HEK293 (cell line): ENCODE data around the gene GAL.

ENCODE experiments used
- CTCF ChIA-PET: fragments of 350-600 bp; formaldehyde crosslinking; extraction: SDS; loops from one replicate; lab custom pipeline; 2021; ENCODE audit warnings: antibody characterized with exemption; lab: Yijun Ruan, JAX
- POLR2A ChIA-PET: fragments of 300-600 bp; formaldehyde crosslinking; extraction: SDS; loops from one replicate; lab custom pipeline; 2020; ENCODE audit warnings: antibody characterized with exemption, inconsistent platforms; lab: Yijun Ruan, JAX
- H3K27ac ChIP-seq: fragments of 200-500 bp; sonication (Bioruptor generic); 2 replicates; pipeline ENCODE4 v1.5.1; 2014; ENCODE audit warnings: low read depth, low read length, control low read depth, inconsistent platforms; ENCODE audit errors: extremely low read depth
- H3K36me3 ChIP-seq, 2 experiments: fragments of 200-500 bp in 1 of 2; sonication (Bioruptor generic) in 1 of 2; 1 replicate in 1 of 2; 2 replicates in 1 of 2; pipeline ENCODE4 v1.5.1; 2014 to 2017; ENCODE audit warnings: inconsistent platforms in 2 of 2, low read length in 2 of 2; ENCODE audit not compliant: control insufficient read depth in 2 of 2, insufficient read depth in 1 of 2
- H3K4me1 ChIP-seq: fragments of 200-500 bp; sonication (Bioruptor generic); 2 replicates; pipeline ENCODE4 v1.5.1; 2014; ENCODE audit warnings: mild to moderate bottlenecking, low read length, inconsistent platforms; ENCODE audit not compliant: control insufficient read depth, insufficient read depth
- H3K4me3 ChIP-seq: 2 replicates; pipeline ENCODE4 v1.5.1; 2011; ENCODE audit warnings: low read depth, mild to moderate bottlenecking, control low read depth, low read length, moderate library complexity
- H3K9me3 ChIP-seq: fragments of 200-500 bp; sonication (Bioruptor generic); 2 replicates; pipeline ENCODE4 v1.5.1; 2014; ENCODE audit warnings: low read depth, low read length, inconsistent platforms; ENCODE audit not compliant: control insufficient read depth, insufficient read depth
- KLF16 ChIP-seq: fragments of 450-650 bp; formaldehyde crosslinking; IDR thresholded peaks from 2 replicates; pipeline ENCODE4 v1.5.1; 2017; ENCODE audit warnings: missing biosample characterization, missing genetic modification characterization
- KLF17 ChIP-seq: fragments of 450-650 bp; formaldehyde crosslinking; IDR thresholded peaks from 2 replicates; pipeline ENCODE4 v1.5.1; 2016; ENCODE audit warnings: missing biosample characterization, missing genetic modification characterization
- MYNN ChIP-seq: fragments of 450-650 bp; formaldehyde crosslinking; IDR thresholded peaks from 2 replicates; pipeline ENCODE4 v1.5.1; 2016; ENCODE audit warnings: missing biosample characterization, missing genetic modification characterization, borderline replicate concordance
- PRDM1 ChIP-seq: fragments of 450-650 bp; formaldehyde crosslinking; IDR thresholded peaks from 2 replicates; pipeline ENCODE4; 2016; ENCODE audit warnings: missing biosample characterization, missing genetic modification characterization
- SALL2 ChIP-seq: fragments of 450-650 bp; formaldehyde crosslinking; IDR thresholded peaks from 2 replicates; pipeline ENCODE4 v1.5.0; 2017; ENCODE audit warnings: missing biosample characterization, mild to moderate bottlenecking, missing genetic modification characterization, borderline replicate concordance
- SP7 ChIP-seq: fragments of 450-650 bp; formaldehyde crosslinking; IDR thresholded peaks from 2 replicates; pipeline ENCODE4 v1.5.1; 2016; ENCODE audit warnings: missing biosample characterization, missing genetic modification characterization
- TRIM28 ChIP-seq: IDR thresholded peaks from 2 replicates; pipeline ENCODE4 v1.6.1; 2011; ENCODE audit warnings: low read length, control low read depth, borderline replicate concordance
- ZFP41 ChIP-seq: fragments of 450-650 bp; formaldehyde crosslinking; IDR thresholded peaks from 2 replicates; pipeline ENCODE4 v1.5.1; 2016; ENCODE audit warnings: missing biosample characterization, missing genetic modification characterization, borderline replicate concordance
- ZNF121 ChIP-seq: fragments of 450-650 bp; formaldehyde crosslinking; IDR thresholded peaks from 2 replicates; pipeline ENCODE4 v1.5.1; 2016; ENCODE audit warnings: missing biosample characterization, missing genetic modification characterization
- ZNF132 ChIP-seq: fragments of 450-650 bp; formaldehyde crosslinking; IDR thresholded peaks from 2 replicates; pipeline ENCODE4 v1.5.1; 2017; ENCODE audit warnings: missing biosample characterization, missing genetic modification characterization, borderline replicate concordance
- ZNF133 ChIP-seq: fragments of 450-650 bp; formaldehyde crosslinking; IDR thresholded peaks from 2 replicates; pipeline ENCODE4 v1.5.1; 2016; ENCODE audit warnings: missing biosample characterization, missing genetic modification characterization
- ZNF211 ChIP-seq: fragments of 450-650 bp; formaldehyde crosslinking; IDR thresholded peaks from 2 replicates; pipeline ENCODE4 v1.5.1; 2016; ENCODE audit warnings: low read depth, missing biosample characterization, missing genetic modification characterization
- ZNF214 ChIP-seq: fragments of 450-650 bp; formaldehyde crosslinking; IDR thresholded peaks from 2 replicates; pipeline ENCODE4 v1.5.1; 2017; ENCODE audit warnings: missing biosample characterization, mild to moderate bottlenecking, missing genetic modification characterization, borderline replicate concordance
- ZNF221 ChIP-seq: fragments of 450-650 bp; formaldehyde crosslinking; IDR thresholded peaks from 2 replicates; pipeline ENCODE4 v1.5.1; 2017; ENCODE audit warnings: missing biosample characterization, missing genetic modification characterization, borderline replicate concordance
- ZNF362 ChIP-seq: fragments of 450-650 bp; formaldehyde crosslinking; IDR thresholded peaks from 2 replicates; pipeline ENCODE4 v1.5.1; 2016; ENCODE audit warnings: missing biosample characterization, missing genetic modification characterization
- ZNF394 ChIP-seq: fragments of 450-650 bp; formaldehyde crosslinking; IDR thresholded peaks from 2 replicates; pipeline ENCODE4 v1.5.1; 2016; ENCODE audit warnings: missing biosample characterization, missing genetic modification characterization, mild to moderate bottlenecking, moderate library complexity, borderline replicate concordance
- ZNF549 ChIP-seq: fragments of 450-650 bp; IDR thresholded peaks from 2 replicates; pipeline ENCODE4 v1.5.1; 2018; ENCODE audit warnings: missing biosample characterization, missing genetic modification characterization, mild to moderate bottlenecking, inconsistent platforms, moderate library complexity
- ZNF600 ChIP-seq: fragments of 450-650 bp; formaldehyde crosslinking; IDR thresholded peaks from 2 replicates; pipeline ENCODE4 v1.5.1; 2016; ENCODE audit warnings: missing biosample characterization, missing genetic modification characterization
- ZNF610 ChIP-seq: fragments of 450-650 bp; formaldehyde crosslinking; IDR thresholded peaks from 2 replicates; pipeline ENCODE4 v1.5.1; 2016; ENCODE audit warnings: missing biosample characterization, missing genetic modification characterization, borderline replicate concordance
- ZNF664 ChIP-seq: fragments of 450-650 bp; formaldehyde crosslinking; IDR thresholded peaks from 2 replicates; pipeline ENCODE4 v1.5.1; 2016; ENCODE audit warnings: missing biosample characterization, missing genetic modification characterization
- ZNF670 ChIP-seq: fragments of 450-650 bp; formaldehyde crosslinking; IDR thresholded peaks from 2 replicates; pipeline ENCODE4 v1.5.1; 2016; ENCODE audit warnings: missing biosample characterization, missing genetic modification characterization, low read depth
- ZNF704 ChIP-seq: fragments of 450-650 bp; formaldehyde crosslinking; IDR thresholded peaks from 2 replicates; pipeline ENCODE4 v1.5.1; 2016; ENCODE audit warnings: missing biosample characterization, missing genetic modification characterization
- TF ChIP-seq, protein P1 (sequence below): fragments of 450-650 bp; formaldehyde crosslinking; IDR thresholded peaks from 2 replicates; pipeline ENCODE4 v1.5.1; 2016; ENCODE audit warnings: missing biosample characterization, missing genetic modification characterization
- TF ChIP-seq, protein P2 (sequence below): fragments of 450-650 bp; formaldehyde crosslinking; IDR thresholded peaks from 2 replicates; pipeline ENCODE4 v1.5.1; 2016; ENCODE audit warnings: missing biosample characterization, missing genetic modification characterization

The GAL gene

DNA sequence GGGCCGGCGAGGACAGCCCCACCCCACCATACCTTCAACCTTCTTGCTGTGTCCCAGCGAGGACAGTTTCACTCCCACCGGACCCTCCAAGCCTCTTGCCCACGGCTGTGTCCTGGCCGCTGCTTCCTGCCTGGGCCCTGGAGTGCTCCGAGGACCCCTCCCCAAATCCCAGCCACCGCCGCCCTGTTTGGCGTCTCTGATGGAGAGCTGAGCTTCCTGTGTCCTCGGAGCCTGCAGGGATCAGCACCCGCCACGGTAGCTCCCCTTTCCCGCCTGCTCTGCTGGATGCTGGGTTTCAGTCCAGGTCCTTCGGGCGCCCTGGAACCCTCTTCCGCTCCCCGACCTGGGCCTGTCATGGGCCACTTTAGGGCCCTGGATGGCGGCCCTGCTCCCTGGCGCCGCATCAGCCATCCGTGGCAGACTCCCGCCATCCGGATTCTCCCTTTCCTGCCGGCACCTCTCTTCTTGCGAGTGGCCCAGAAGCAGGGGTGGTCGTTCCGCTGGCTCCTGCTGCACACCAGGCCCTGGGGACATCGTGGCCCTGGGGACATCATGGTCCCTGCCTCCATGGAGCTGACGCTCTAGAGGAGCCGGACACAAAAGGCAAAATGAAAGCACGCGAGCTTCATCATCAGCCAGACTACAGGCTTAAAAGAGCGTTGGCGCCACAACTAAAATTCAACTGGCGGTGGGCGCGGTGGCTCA, 34.3 kb upstream of the GAL start (continued):
- TF ChIP-seq ZNF600 (tag by site-specific recombination) (no peak), KLF16 (no peak)

DNA sequence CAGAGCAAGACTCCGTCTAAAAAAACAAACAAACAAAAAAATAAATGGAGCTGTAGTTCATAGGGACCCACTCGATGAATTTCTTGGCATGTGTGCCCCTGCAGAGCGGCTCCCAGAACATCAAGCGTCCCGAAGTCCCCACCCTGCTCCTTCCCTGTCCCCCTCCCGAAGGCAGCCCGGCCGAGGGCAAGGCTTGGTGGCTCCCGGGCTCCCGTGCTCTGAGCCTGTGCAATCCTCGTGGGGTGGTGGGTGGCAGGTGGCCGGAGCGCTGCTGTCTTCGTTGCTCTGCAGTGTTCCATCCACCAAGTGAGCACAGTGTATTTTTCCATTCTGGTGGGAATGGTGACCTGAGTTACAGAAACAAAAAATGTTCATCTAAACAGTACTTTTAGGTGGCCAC, 33.5 kb upstream of the GAL start:
- ChIA-PET CTCF (no interaction called here), POLR2A (no interaction called here)

DNA sequence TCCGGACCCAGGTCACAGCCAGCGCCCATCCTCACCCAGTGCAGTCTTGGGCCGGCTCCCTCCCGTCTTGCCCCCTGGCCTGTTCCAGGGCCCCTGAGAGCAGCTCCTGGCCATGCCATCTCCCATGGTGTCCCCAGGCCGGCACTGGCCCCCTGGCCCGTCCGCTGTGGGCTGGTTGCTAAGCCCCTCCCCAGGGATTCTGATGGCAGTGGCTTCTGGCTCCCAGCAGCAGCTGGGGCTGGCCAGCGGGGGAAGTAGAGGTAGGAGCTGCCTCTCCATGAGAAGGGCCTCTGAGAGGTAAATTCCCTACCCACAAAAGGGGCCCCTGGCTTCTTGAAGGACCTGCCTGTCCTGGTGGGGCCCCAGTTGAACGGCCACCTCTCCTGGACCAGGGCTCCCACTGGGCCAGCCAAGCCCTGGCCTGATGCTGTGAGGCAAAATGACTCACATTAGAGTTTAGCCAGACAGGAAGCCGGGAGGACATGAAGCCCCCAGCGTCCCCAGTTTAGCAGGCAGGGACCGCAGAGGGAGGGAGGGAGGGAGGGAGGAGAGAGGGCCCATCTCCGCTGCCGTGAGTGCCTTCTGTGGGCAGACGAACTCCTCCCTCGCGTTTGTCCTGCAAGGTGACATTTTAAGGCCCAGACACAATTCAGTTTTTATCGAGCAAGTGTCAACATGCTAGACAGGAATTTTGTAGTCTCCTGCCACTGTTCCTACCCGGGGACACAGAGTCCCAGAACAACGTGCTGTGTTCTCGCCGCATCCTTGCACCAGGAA, 32.9 kb upstream of the GAL start:
- H3K27ac ChIP-seq = no peak overlapping the region
- ChIA-PET CTCF (no interaction called here), POLR2A (no interaction called here)
- no peaks in the 10 kb centered on the region for H3K36me3 ChIP-seq
- no peak overlapping the region for H3K4me3 ChIP-seq
- H3K4me1 ChIP-seq = no peaks in the 10 kb centered on the region
- H3K9me3 ChIP-seq = no peaks in the 10 kb centered on the region
- no peak for TF ChIP-seq ZNF664
- TF ChIP-seq, protein P1, sequence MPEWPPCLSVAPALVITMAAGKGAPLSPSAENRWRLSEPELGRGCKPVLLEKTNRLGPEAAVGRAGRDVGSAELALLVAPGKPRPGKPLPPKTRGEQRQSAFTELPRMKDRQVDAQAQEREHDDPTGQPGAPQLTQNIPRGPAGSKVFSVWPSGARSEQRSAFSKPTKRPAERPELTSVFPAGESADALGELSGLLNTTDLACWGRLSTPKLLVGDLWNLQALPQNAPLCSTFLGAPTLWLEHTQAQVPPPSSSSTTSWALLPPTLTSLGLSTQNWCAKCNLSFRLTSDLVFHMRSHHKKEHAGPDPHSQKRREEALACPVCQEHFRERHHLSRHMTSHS (tag by site-specific recombination) = no peak
- no peak for TF ChIP-seq TRIM28
- no peak for TF ChIP-seq ZNF133 (tag by site-specific recombination)
- no peak for TF ChIP-seq ZNF221 (tag by site-specific recombination)

More for the DNA sequence above, 33.5 kb upstream of the GAL start:
- H3K4me1 ChIP-seq = no peaks in the 10 kb centered on the region
- H3K27ac ChIP-seq = no peak overlapping the region
- no peaks in the 10 kb centered on the region for H3K36me3 ChIP-seq
- TF ChIP-seq ZNF394 (tag by site-specific recombination) (no peak), ZNF704 (tag by site-specific recombination) (no peak), ZNF362 (tag by site-specific recombination) (no peak), KLF17 (no peak), ZNF549 (no peak), ZNF211 (tag by site-specific recombination) (no peak), ZFP41 (tag by site-specific recombination) (no peak), MYNN (tag by site-specific recombination) (no peak), ZNF132 (tag by site-specific recombination) (no peak), ZNF610 (tag by site-specific recombination) (no peak), ZNF214 (tag by site-specific recombination) (no peak), ZNF133 (tag by site-specific recombination) (no peak), ZNF670 (tag by site-specific recombination) (no peak), SP7 (no peak), SALL2 (tag by site-specific recombination) (no peak), PRDM1 (tag by site-specific recombination) (no peak), ZNF121 (no peak)
- TF ChIP-seq, protein P2, sequence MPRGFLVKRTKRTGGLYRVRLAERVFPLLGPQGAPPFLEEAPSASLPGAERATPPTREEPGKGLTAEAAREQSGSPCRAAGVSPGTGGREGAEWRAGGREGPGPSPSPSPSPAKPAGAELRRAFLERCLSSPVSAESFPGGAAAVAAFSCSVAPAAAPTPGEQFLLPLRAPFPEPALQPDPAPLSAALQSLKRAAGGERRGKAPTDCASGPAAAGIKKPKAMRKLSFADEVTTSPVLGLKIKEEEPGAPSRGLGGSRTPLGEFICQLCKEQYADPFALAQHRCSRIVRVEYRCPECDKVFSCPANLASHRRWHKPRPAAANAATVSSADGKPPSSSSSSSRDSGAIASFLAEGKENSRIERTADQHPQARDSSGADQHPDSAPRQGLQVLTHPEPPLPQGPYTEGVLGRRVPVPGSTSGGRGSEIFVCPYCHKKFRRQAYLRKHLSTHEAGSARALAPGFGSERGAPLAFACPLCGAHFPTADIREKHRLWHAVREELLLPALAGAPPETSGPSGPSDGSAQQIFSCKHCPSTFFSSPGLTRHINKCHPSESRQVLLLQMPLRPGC (tag by site-specific recombination) = no peak
- H3K9me3 ChIP-seq = no peaks in the 10 kb centered on the region
- H3K4me3 ChIP-seq = no peak overlapping the region
